Thyroid gland (tissue), 4 donors: Measurements from ENCODE around the gene CAMKMT.

ENCODE experiments used
- CTCF ChIP-seq, 6 experiments: fragments of 200-600 bp in 3 of 6; fragments of 450-650 bp in 3 of 6; sonication (generic) in 3 of 6; IDR thresholded peaks; one replicate each; pipeline ENCODE4 v1.5.1; 2016 to 2019; ENCODE audit warnings: antibody characterized with exemption in 6 of 6, mild to moderate bottlenecking in 2 of 6, inconsistent platforms in 1 of 6, moderate library complexity in 1 of 6
- POLR2A ChIP-seq, 2 donors: fragments of 450-650 bp; IDR thresholded peaks; one replicate each; pipeline ENCODE4 v1.6.1; 2017; ENCODE audit warnings: antibody characterized with exemption in 2 of 2, mild to moderate bottlenecking in 2 of 2, moderate library complexity in 1 of 2

GRCh38 chr2:44494006-44494405 lies 132.3 kb downstream of the CAMKMT start:
- TF ChIP-seq CTCF (IDR thresholded peaks at IDR 0.05) (no peak), POLR2A (IDR thresholded peaks at IDR 0.05) (no peak)
